HCT116 (cell line): Measurements from ENCODE around the gene TBC1D8. TPM values are rescaled to one million over a fixed set of nuclear protein-coding genes. Genes with fewer than 3 reads are reported as not detected.

ENCODE experiments used
- ATAC-seq: fragments of 200-7000 bp; cut with Tn5 transposase; 2 replicates; pipeline ENCODE4 v1.9.1; 2020; ENCODE audit warnings: mild to moderate bottlenecking, moderate library complexity
- BruUV-seq: library from RNA; stranded (reverse); fragments of 400-500 nt; replicated peaks from 2 replicates; lab custom pipeline; 2021; lab: Mats Ljungman, UMichigan
- CTCF ChIA-PET: fragments of 300-600 bp; sonication (Branson Sonifier 250); formaldehyde crosslinking; loops from one replicate; lab custom pipeline; 2021; ENCODE audit warnings: antibody characterized with exemption; lab: Charles Lee
- POLR2A ChIA-PET: fragments of 300-600, 350-600 bp; sonication (Branson Sonifier 250); formaldehyde crosslinking; loops from one replicate; lab custom pipeline; 2021; ENCODE audit warnings: antibody characterized with exemption; lab: Charles Lee
- RAD21 ChIA-PET, 2 experiments: fragments of 300-600 bp; sonication (Branson Sonifier 250); formaldehyde crosslinking; loops; one replicate each; lab custom pipeline; 2023; ENCODE audit warnings: low total read pairs in 2 of 2; ENCODE audit not compliant: uncharacterized antibody in 2 of 2, unreplicated experiment in 2 of 2, low non-redundant PET in 1 of 2; lab: Charles Lee
- DNase-seq: peaks from one replicate; pipeline ENCODE4 v3.0.0-alpha.2; 2010; ENCODE audit warnings: low read depth, low spot score
- H2AFZ ChIP-seq: fragments of 200-600 bp; shearing (Covaris generic), sonication (generic); 2 replicates; pipeline ENCODE4 v1.6.1; 2017; ENCODE audit warnings: low read depth, mixed run types, mixed read lengths, antibody characterized with exemption, low read length; ENCODE audit not compliant: poor library complexity, severe bottlenecking
- H3K27ac ChIP-seq: 2 replicates; pipeline ENCODE4 v1.5.1; 2012; ENCODE audit warnings: low read depth, low read length
- H3K27me3 ChIP-seq: fragments of 200-600 bp; sonication (generic); 2 replicates; pipeline ENCODE4 v1.6.1; 2016; ENCODE audit warnings: mixed run types, low read length, mixed read lengths; ENCODE audit not compliant: insufficient read depth
- H3K36me3 ChIP-seq, 2 experiments: fragments of 200-500 bp in 1 of 2; fragments of 200-600 bp in 1 of 2; sonication (Bioruptor generic) in 1 of 2; sonication (generic) in 1 of 2; 2 replicates each; pipeline versions ENCODE4 v1.5.1 to v1.6.1; 2014 to 2016; ENCODE audit warnings: low read length in 2 of 2, inconsistent platforms in 1 of 2, mixed read lengths in 1 of 2, mixed run types in 1 of 2; ENCODE audit not compliant: insufficient read depth in 2 of 2, control insufficient read depth in 1 of 2
- H3K4me1 ChIP-seq, 2 experiments: fragments of 200-600 bp in 1 of 2; sonication (generic) in 1 of 2; 2 replicates each; pipeline versions ENCODE4 v1.5.1 to v1.6.1; 2012 to 2017; ENCODE audit warnings: low read length in 2 of 2, inconsistent platforms in 1 of 2, mild to moderate bottlenecking in 1 of 2, mixed read lengths in 1 of 2, mixed run types in 1 of 2, moderate library complexity in 1 of 2; ENCODE audit not compliant: insufficient read depth in 2 of 2, control insufficient read depth in 1 of 2
- H3K4me2 ChIP-seq: fragments of 200-600 bp; sonication (generic); 2 replicates; pipeline ENCODE4 v1.6.1; 2017; ENCODE audit warnings: mixed run types, low read length, mixed read lengths
- H3K4me3 ChIP-seq, 2 experiments: fragments of 200-600 bp in 1 of 2; sonication (generic) in 1 of 2; replicated peaks in 1 of 2; 2 replicates each; pipeline ENCODE4 v1.5.1; 2011 to 2016; ENCODE audit warnings: low read length in 2 of 2, control low read depth in 1 of 2, low read depth in 1 of 2, mild to moderate bottlenecking in 1 of 2, mixed read lengths in 1 of 2, mixed run types in 1 of 2
- H3K79me2 ChIP-seq: fragments of 200-600 bp; sonication (generic); 2 replicates; pipeline ENCODE4 v1.6.1; 2017; ENCODE audit warnings: mild to moderate bottlenecking, mixed run types, low read length, moderate library complexity, mixed read lengths; ENCODE audit not compliant: insufficient read depth
- H3K9ac ChIP-seq: fragments of 200-600 bp; sonication (generic); 2 replicates; pipeline ENCODE4 v1.6.1; 2016; ENCODE audit warnings: low read length, mixed read lengths
- H3K9me2 ChIP-seq: fragments of 200-600 bp; sonication (generic), shearing (Covaris generic); 2 replicates; pipeline ENCODE4 v1.6.1; 2017; ENCODE audit warnings: mixed run types, mild to moderate bottlenecking, moderate library complexity; ENCODE audit not compliant: insufficient read depth
- H3K9me3 ChIP-seq, 2 experiments: fragments of 200-500 bp in 1 of 2; fragments of 200-600 bp in 1 of 2; sonication (Bioruptor generic) in 1 of 2; sonication (generic) in 1 of 2; 2 replicates each; pipeline ENCODE4 v1.6.1; 2014 to 2017; ENCODE audit warnings: low read length in 2 of 2, mixed read lengths in 2 of 2, inconsistent platforms in 1 of 2, low read depth in 1 of 2, mild to moderate bottlenecking in 1 of 2, mixed run types in 1 of 2, moderate library complexity in 1 of 2; ENCODE audit not compliant: control insufficient read depth in 1 of 2, insufficient read depth in 1 of 2
- H4K20me1 ChIP-seq: fragments of 200-600 bp; sonication (generic), shearing (Covaris generic); 2 replicates; pipeline ENCODE4 v1.6.1; 2017; ENCODE audit warnings: mixed run types, mild to moderate bottlenecking, moderate library complexity; ENCODE audit not compliant: insufficient read depth
- ATF3 ChIP-seq: IDR thresholded peaks from 2 replicates; pipeline ENCODE4 v1.6.1; 2012
- CBX3 ChIP-seq: IDR thresholded peaks from 2 replicates; pipeline ENCODE4 v1.6.1; 2012; ENCODE audit warnings: low read depth
- CEBPB ChIP-seq: IDR thresholded peaks from 2 replicates; pipeline ENCODE4 v1.6.1; 2012; ENCODE audit warnings: low read depth
- CTCF ChIP-seq, 3 experiments: fragments of 200-600 bp in 1 of 3; sonication (generic) in 1 of 3; IDR thresholded peaks in 2 of 3; conservative IDR thresholded peaks in 1 of 3; 2 replicates each; pipeline ENCODE4 v1.5.1; 2012 to 2017; ENCODE audit warnings: low read depth in 2 of 3, low read length in 2 of 3, antibody characterized with exemption in 1 of 3, borderline replicate concordance in 1 of 3, control low read depth in 1 of 3, mild to moderate bottlenecking in 1 of 3, mixed read lengths in 1 of 3, mixed run types in 1 of 3, moderate library complexity in 1 of 3; ENCODE audit not compliant: insufficient read depth in 1 of 3
- EGR1 ChIP-seq: IDR thresholded peaks from 2 replicates; pipeline ENCODE4 v1.6.1; 2012; ENCODE audit warnings: low read depth
- ELF1 ChIP-seq: IDR thresholded peaks from 2 replicates; pipeline ENCODE4 v1.6.1; 2012; ENCODE audit warnings: low read depth, borderline replicate concordance
- EZH2 ChIP-seq: fragments of 200-600 bp; sonication (generic); IDR thresholded peaks from 2 replicates; pipeline ENCODE4 v1.6.1; 2017; ENCODE audit warnings: antibody characterized with exemption, mixed run types
- EZH2phosphoT487 ChIP-seq: fragments of 200-600 bp; IDR thresholded peaks from 2 replicates; pipeline ENCODE4 v1.6.1; 2018; ENCODE audit warnings: antibody characterized with exemption, borderline replicate concordance
- FOSL1 ChIP-seq: IDR thresholded peaks from 2 replicates; pipeline ENCODE4 v1.6.1; 2012; ENCODE audit warnings: low read depth
- JUND ChIP-seq: IDR thresholded peaks from 2 replicates; pipeline ENCODE4 v1.6.1; 2012
- MAX ChIP-seq: IDR thresholded peaks from 2 replicates; pipeline ENCODE4 v1.6.1; 2012
- POLR2A ChIP-seq: IDR thresholded peaks from 2 replicates; pipeline ENCODE4 v1.7.0; 2011; ENCODE audit warnings: borderline replicate concordance; ENCODE audit not compliant: insufficient read depth, insufficient read length; ENCODE audit errors: extremely low read depth
- POLR2AphosphoS5 ChIP-seq: IDR thresholded peaks from 2 replicates; pipeline ENCODE4 v1.6.1; 2011; ENCODE audit warnings: mild to moderate bottlenecking, low read depth, low read length, moderate library complexity
- RAD21 ChIP-seq: IDR thresholded peaks from 2 replicates; pipeline ENCODE4 v1.6.1; 2012; ENCODE audit warnings: low read depth, mild to moderate bottlenecking
- SIN3A ChIP-seq: IDR thresholded peaks from 2 replicates; pipeline ENCODE4 v1.6.1; 2012; ENCODE audit warnings: low read depth
- SP1 ChIP-seq: IDR thresholded peaks from 2 replicates; pipeline ENCODE4 v1.6.1; 2012; ENCODE audit warnings: low read depth
- SRF ChIP-seq: IDR thresholded peaks from 2 replicates; pipeline ENCODE4 v1.6.1; 2012; ENCODE audit warnings: low read depth
- TCF7L2 ChIP-seq: IDR thresholded peaks from 2 replicates; pipeline ENCODE4 v1.7.0; 2011; ENCODE audit warnings: borderline replicate concordance, inconsistent platforms; ENCODE audit not compliant: insufficient read depth, insufficient read length; ENCODE audit errors: extremely low read depth
- ZFX ChIP-seq: fragments of 450-650 bp; IDR thresholded peaks from 2 replicates; pipeline ENCODE4 v1.6.1; 2017
- intact Hi-C: fragments of 100-400 bp; cut with micrococcal nuclease; formaldehyde crosslinking; loops from 2 replicates; pipeline ENCODE4 v1.10.0; 2022
- total RNA-seq: library from RNA; stranded (reverse); gene quantifications from one replicate; pipeline ENCODE4 v1.2.1, GENCODE V29; 2021; ENCODE audit not compliant: unreplicated experiment

The TBC1D8 gene
- total RNA-seq, 1 experiment from 2014 or later, result 44.0 TPM

- H3K4me3 ChIP-seq, result no peak overlapping the region
- no peak for ATAC-seq
- H3K4me1 ChIP-seq, result no peaks in the 10 kb centered on the region
- no peak overlapping the region for H3K27ac ChIP-seq
- RAD21 ChIA-PET, result no interaction called here
- TF ChIP-seq JUND, result no peak
- no peak for TF ChIP-seq EGR1
- TF ChIP-seq MAX, result no peak
- TF ChIP-seq POLR2AphosphoS5, result no peak
- TF ChIP-seq, all 23 proteins: peak for 0
- BruUV-seq, result no TSS peak
- H3K9ac ChIP-seq, result no peak overlapping the region
- no peaks in the 10 kb centered on the region for H3K9me2 ChIP-seq
- H3K79me2 ChIP-seq, result no peaks in the 10 kb centered on the region
- no peak overlapping the region for H3K4me2 ChIP-seq
- no peaks in the 10 kb centered on the region for H3K27me3 ChIP-seq
- POLR2A ChIA-PET, result no interaction called here
- CTCF ChIA-PET, result interaction anchor here (0.6 kb wide), 1 partner anchor 12 kb away, joined by 3 read pairs; no protein-coding TSS in a partner anchor
- intact Hi-C loops, result no loop called here
- H3K9me3 ChIP-seq, result no peaks in the 10 kb centered on the region
- H2AFZ ChIP-seq, result no peak overlapping the region
- H3K36me3 ChIP-seq, result peaks cover 0 to 3% of the 10 kb centered on the region in 2 experiments; a peak in 1 of 4 replicates
- no peaks in the 10 kb centered on the region for H4K20me1 ChIP-seq
- no peak for DNase-seq
Measured at GRCh38 chr2:100972452-100972851, 178.7 kb downstream of the TBC1D8 start.

GRCh38 chr2:100971221-100971620 is 180.0 kb downstream of the TBC1D8 start:
- H3K4me3 ChIP-seq, result no peak overlapping the region
- POLR2A ChIA-PET, result no interaction called here
- no peak overlapping the region for H3K4me2 ChIP-seq
- no peak for ATAC-seq
- H3K9ac ChIP-seq, result no peak overlapping the region
- no peak for TF ChIP-seq ELF1
- TF ChIP-seq EZH2, result no peak
- TF ChIP-seq CEBPB, result no peak
- no peak for TF ChIP-seq RAD21
- no peak for TF ChIP-seq CTCF (IDR thresholded peaks at IDR 0.05 in 2 of 3, conservative IDR thresholded peaks at IDR 0.05 in 1 of 3; ENCODE audit: borderline replicate concordance in 1 of 3, insufficient read depth in 1 of 3, low read depth in 2 of 3, low read length in 2 of 3)
- TF ChIP-seq TCF7L2, result no peak
- TF ChIP-seq EGR1, result no peak
- no peak for TF ChIP-seq ATF3
- no peak for TF ChIP-seq EZH2phosphoT487
- TF ChIP-seq POLR2A, result no peak
- TF ChIP-seq ZFX, result no peak
- TF ChIP-seq CBX3, result no peak
- TF ChIP-seq SRF, result no peak
- TF ChIP-seq SP1, result no peak
- TF ChIP-seq FOSL1, result no peak
- TF ChIP-seq SIN3A, result no peak
- TF ChIP-seq, all 23 proteins: peak for 0
- Histone ChIP-seq H3K36me3 (peaks cover 0 to 3% of the 10 kb centered on the region in 2 experiments; a peak in 1 of 4 replicates), H2AFZ (no peak overlapping the region), H3K27ac (no peak overlapping the region), H3K9me2 (no peaks in the 10 kb centered on the region), H3K27me3 (no peaks in the 10 kb centered on the region), H3K9me3 (no peaks in the 10 kb centered on the region), H3K4me1 (no peaks in the 10 kb centered on the region), H4K20me1 (no peaks in the 10 kb centered on the region), H3K79me2 (no peaks in the 10 kb centered on the region)
- no TSS peak for BruUV-seq
- DNase-seq, result no peak
- intact Hi-C loops, result no loop called here
- ChIA-PET RAD21 (interaction anchor here in 1 of 2 experiments (0.7 kb wide), 1 partner anchor 68 kb away, joined by 3 read pairs; no protein-coding TSS in a partner anchor), CTCF (no interaction called here)
